Subcutaneous abdominal adipose tissue (tissue), 5 donors: ENCODE results near the gene SLC35F2.

Experiments
- H3K27ac ChIP-seq: one replicate; pipeline ENCODE4 v1.7.0; 2013; ENCODE audit warnings: low read depth, mild to moderate bottlenecking, inconsistent platforms, low read length, moderate library complexity
- H3K27me3 ChIP-seq, 5 donors: one replicate each; pipeline ENCODE4 v1.7.0; 2013; ENCODE audit warnings: low read length in 5 of 5, inconsistent platforms in 1 of 5; ENCODE audit not compliant: control insufficient read depth in 5 of 5, insufficient read depth in 4 of 5
- H3K36me3 ChIP-seq, 5 donors: one replicate each; pipeline ENCODE4 v1.7.0; 2013; ENCODE audit warnings: low read length in 5 of 5; ENCODE audit not compliant: control insufficient read depth in 5 of 5, insufficient read depth in 5 of 5
- H3K4me1 ChIP-seq, 5 donors: one replicate each; pipeline ENCODE4 v1.7.0; 2013; ENCODE audit warnings: low read length in 5 of 5, mild to moderate bottlenecking in 3 of 5, moderate library complexity in 1 of 5; ENCODE audit not compliant: control insufficient read depth in 5 of 5, insufficient read depth in 5 of 5
- H3K4me3 ChIP-seq, 5 donors: one replicate each; pipeline ENCODE4 v1.7.0; 2013; ENCODE audit warnings: low read length in 5 of 5, low read depth in 1 of 5
- H3K9ac ChIP-seq, 5 donors: one replicate each; pipeline ENCODE4 v1.7.0; 2013; ENCODE audit warnings: low read length in 5 of 5, mild to moderate bottlenecking in 4 of 5, moderate library complexity in 3 of 5
- H3K9me3 ChIP-seq, 5 donors: one replicate each; pipeline ENCODE4 v1.7.0; 2013; ENCODE audit warnings: low read length in 5 of 5; ENCODE audit not compliant: control insufficient read depth in 5 of 5
- donor health status: healthy.
- donor health status: healthy.
- donor health status: healthy.
- donor health status: healthy.
- donor health status: healthy.

SLC35F2 gene

GRCh38 chr11:107859459-107860239 is 1.1 kb upstream of the SLC35F2 start:
- Histone ChIP-seq H3K27ac (no peak overlapping the region), H3K9ac (peak overlapping the region in 4 of 5 donors; percentile 32 to 78 (median 67)), H3K27me3 (peaks cover 0 to 6% (median 0%) of the 10 kb centered on the region in 5 donors)

GRCh38 chr11:107857550-107858216 is 904 bp downstream of the SLC35F2 start:
- H3K27ac ChIP-seq: peak overlapping the region; percentile 60
- H3K9ac ChIP-seq: peak overlapping the region in 4 of 5 donors; percentile 56 to 78 (median 74)
- no peaks in the 10 kb centered on the region for H3K9me3 ChIP-seq

More at GRCh38 chr11:107859459-107860239, 1.1 kb upstream of the SLC35F2 start:
- no peaks in the 10 kb centered on the region for H3K36me3 ChIP-seq
- peak overlapping the region; percentile 61 to 84 (median 81) for H3K4me3 ChIP-seq
- H3K4me1 ChIP-seq: peaks cover 2 to 26% (median 21%) of the 10 kb centered on the region in 5 donors
- no peaks in the 10 kb centered on the region for H3K9me3 ChIP-seq

GRCh38 chr11:107856981-107857517 is 1.5 kb downstream of the SLC35F2 start:
- Histone ChIP-seq H3K9ac (no peak overlapping the region), H3K36me3 (no peaks in the 10 kb centered on the region), H3K27ac (no peak overlapping the region), H3K9me3 (no peaks in the 10 kb centered on the region), H3K4me3 (no peak overlapping the region), H3K27me3 (peaks cover 0 to 6% (median 0%) of the 10 kb centered on the region in 5 donors), H3K4me1 (peaks cover 2 to 26% (median 21%) of the 10 kb centered on the region in 5 donors)

More at GRCh38 chr11:107857550-107858216, 904 bp downstream of the SLC35F2 start:
- Histone ChIP-seq H3K36me3 (no peaks in the 10 kb centered on the region), H3K4me1 (peaks cover 2 to 26% (median 21%) of the 10 kb centered on the region in 5 donors), H3K4me3 (peak overlapping the region; percentile 15 to 84 (median 80)), H3K27me3 (peaks cover 0 to 6% (median 0%) of the 10 kb centered on the region in 5 donors)

GRCh38 chr11:107856180-107856980 is 2.2 kb downstream of the SLC35F2 start:
- H3K9ac ChIP-seq: no peak overlapping the region
- H3K36me3 ChIP-seq: no peaks in the 10 kb centered on the region
- no peak overlapping the region for H3K4me3 ChIP-seq
- H3K27me3 ChIP-seq: peaks cover 0 to 6% (median 0%) of the 10 kb centered on the region in 5 donors
- H3K4me1 ChIP-seq: peaks cover 2 to 26% (median 21%) of the 10 kb centered on the region in 5 donors
- H3K27ac ChIP-seq: no peak overlapping the region
- H3K9me3 ChIP-seq: no peaks in the 10 kb centered on the region

- no peak overlapping the region for H3K9ac ChIP-seq
- peaks cover 0 to 3% (median 0%) of the 10 kb centered on the region in 5 donors for H3K27me3 ChIP-seq
- peaks cover 0 to 7% (median 3%) of the 10 kb centered on the region in 5 donors for H3K4me1 ChIP-seq
- H3K4me3 ChIP-seq: no peak overlapping the region
- H3K36me3 ChIP-seq: no peaks in the 10 kb centered on the region
- H3K27ac ChIP-seq: no peak overlapping the region
- H3K9me3 ChIP-seq: no peaks in the 10 kb centered on the region
Measured at GRCh38 chr11:107853070-107853469, 5.5 kb downstream of the SLC35F2 start.

GRCh38 chr11:107851704-107852310 is 6.8 kb downstream of the SLC35F2 start:
- Histone ChIP-seq H3K9me3 (no peaks in the 10 kb centered on the region), H3K4me3 (no peak overlapping the region), H3K4me1 (peaks cover 0 to 3% (median 0%) of the 10 kb centered on the region in 5 donors), H3K27me3 (no peaks in the 10 kb centered on the region), H3K9ac (no peak overlapping the region), H3K36me3 (no peaks in the 10 kb centered on the region), H3K27ac (no peak overlapping the region)

- H3K27ac ChIP-seq: no peak overlapping the region
- no peaks in the 10 kb centered on the region for H3K27me3 ChIP-seq
- no peak overlapping the region for H3K4me3 ChIP-seq
- H3K4me1 ChIP-seq: no peaks in the 10 kb centered on the region
- H3K9me3 ChIP-seq: no peaks in the 10 kb centered on the region
- H3K36me3 ChIP-seq: no peaks in the 10 kb centered on the region
- no peak overlapping the region for H3K9ac ChIP-seq
Measured at GRCh38 chr11:107849790-107850189, 8.8 kb downstream of the SLC35F2 start.

- H3K36me3 ChIP-seq: no peaks in the 10 kb centered on the region
- H3K27me3 ChIP-seq: no peaks in the 10 kb centered on the region
- no peak overlapping the region for H3K4me3 ChIP-seq
- no peak overlapping the region for H3K27ac ChIP-seq
- no peak overlapping the region for H3K9ac ChIP-seq
- no peaks in the 10 kb centered on the region for H3K4me1 ChIP-seq
- no peaks in the 10 kb centered on the region for H3K9me3 ChIP-seq
Measured at GRCh38 chr11:107848345-107848744, 10.2 kb downstream of the SLC35F2 start.

- H3K27ac ChIP-seq: no peak overlapping the region
- H3K27me3 ChIP-seq: no peaks in the 10 kb centered on the region
- no peaks in the 10 kb centered on the region for H3K4me1 ChIP-seq
- H3K9me3 ChIP-seq: no peaks in the 10 kb centered on the region
- no peak overlapping the region for H3K9ac ChIP-seq
- no peaks in the 10 kb centered on the region for H3K36me3 ChIP-seq
- H3K4me3 ChIP-seq: no peak overlapping the region
Measured at GRCh38 chr11:107847184-107847583, 11.4 kb downstream of the SLC35F2 start.
